H9 (cell line): ENCODE results near the gene SLC35E3. TPM values are rescaled to one million over a fixed set of nuclear protein-coding genes. Genes with fewer than 3 reads are reported as not detected.

Experiments
- DNase-seq: peaks from one replicate; pipeline ENCODE4 v3.0.0-alpha.2; 2017
- H2AFZ ChIP-seq: one replicate; pipeline ENCODE4 v1.6.1; 2013; ENCODE audit warnings: mild to moderate bottlenecking, low read length, control low read depth, moderate library complexity
- H2AK5ac ChIP-seq: 2 replicates; pipeline ENCODE4 v1.6.1; 2013; ENCODE audit warnings: low read length, control low read depth, mixed read lengths; ENCODE audit not compliant: insufficient read length
- H2BK120ac ChIP-seq: one replicate; pipeline ENCODE4 v1.6.1; 2013; ENCODE audit warnings: low read depth, mild to moderate bottlenecking, low read length, control low read depth, inconsistent platforms; ENCODE audit not compliant: poor library complexity, severe bottlenecking
- H2BK12ac ChIP-seq: 2 replicates; pipeline ENCODE4 v1.6.1; 2013; ENCODE audit warnings: low read length, control low read depth, mixed read lengths, low read depth; ENCODE audit not compliant: insufficient read length
- H2BK15ac ChIP-seq: 2 replicates; pipeline ENCODE4 v1.6.1; 2013; ENCODE audit warnings: low read depth, low read length, control low read depth
- H2BK20ac ChIP-seq: one replicate; pipeline ENCODE4 v1.6.1; 2013; ENCODE audit warnings: low read depth, mild to moderate bottlenecking, low read length, control low read depth, inconsistent platforms; ENCODE audit not compliant: poor library complexity, severe bottlenecking
- H2BK5ac ChIP-seq: 2 replicates; pipeline ENCODE4 v1.6.1; 2013; ENCODE audit warnings: low read length, control low read depth, mixed read lengths; ENCODE audit not compliant: insufficient read length
- H3K14ac ChIP-seq: 2 replicates; pipeline ENCODE4 v1.6.1; 2013; ENCODE audit warnings: low read length, control low read depth; ENCODE audit not compliant: insufficient read depth
- H3K18ac ChIP-seq: 2 replicates; pipeline ENCODE4 v1.6.1; 2013; ENCODE audit warnings: low read depth, mild to moderate bottlenecking, mixed read lengths, low read length, control low read depth; ENCODE audit not compliant: insufficient read length
- H3K23ac ChIP-seq: 2 replicates; pipeline ENCODE4 v1.6.1; 2013; ENCODE audit warnings: low read length, control low read depth, mixed read lengths, low read depth; ENCODE audit not compliant: insufficient read length
- H3K23me2 ChIP-seq: 2 replicates; pipeline ENCODE4 v1.6.1; 2013; ENCODE audit warnings: low read depth, mild to moderate bottlenecking, mixed read lengths, low read length, control low read depth; ENCODE audit not compliant: insufficient read length, poor library complexity, severe bottlenecking
- H3K27ac ChIP-seq: 2 replicates; pipeline ENCODE4 v1.5.1; 2013; ENCODE audit warnings: low read length, control low read depth, mixed read lengths, low read depth; ENCODE audit not compliant: insufficient read length
- H3K27me3 ChIP-seq: 2 replicates; pipeline ENCODE4 v1.6.1; 2013; ENCODE audit warnings: low read length, control low read depth, inconsistent platforms; ENCODE audit not compliant: insufficient read depth
- H3K4ac ChIP-seq: 2 replicates; pipeline ENCODE4 v1.6.1; 2013; ENCODE audit warnings: low read depth, mild to moderate bottlenecking, control low read depth, inconsistent platforms, low read length, moderate library complexity
- H3K4me1 ChIP-seq: 2 replicates; pipeline ENCODE4 v1.6.1; 2013; ENCODE audit warnings: low read length, control low read depth, inconsistent platforms; ENCODE audit not compliant: insufficient read depth
- H3K4me2 ChIP-seq: 2 replicates; pipeline ENCODE4 v1.6.1; 2013; ENCODE audit warnings: low read length, control low read depth, mixed read lengths; ENCODE audit not compliant: insufficient read length, insufficient read depth
- H3K56ac ChIP-seq: 2 replicates; pipeline ENCODE4 v1.6.1; 2013; ENCODE audit warnings: low read depth, mild to moderate bottlenecking, mixed read lengths, low read length, control low read depth; ENCODE audit not compliant: insufficient read length
- H3K79me1 ChIP-seq: 2 replicates; pipeline ENCODE4 v1.6.1; 2013; ENCODE audit warnings: low read depth, mild to moderate bottlenecking, moderate library complexity, low read length, control low read depth, inconsistent platforms; ENCODE audit not compliant: insufficient read depth, poor library complexity, severe bottlenecking
- H3K79me2 ChIP-seq: 2 replicates; pipeline ENCODE4 v1.6.1; 2013; ENCODE audit warnings: low read length, control low read depth, inconsistent platforms; ENCODE audit not compliant: insufficient read depth
- H3K9ac ChIP-seq: 2 replicates; pipeline ENCODE4 v1.6.1; 2013; ENCODE audit warnings: low read length, control low read depth, mixed read lengths; ENCODE audit not compliant: insufficient read length; ENCODE audit errors: extremely low read depth
- H3K9me3 ChIP-seq: one replicate; pipeline ENCODE4 v1.6.1; 2013; ENCODE audit warnings: low read depth, low read length, inconsistent platforms; ENCODE audit not compliant: control insufficient read depth
- H3T11ph ChIP-seq: one replicate; pipeline ENCODE4 v1.6.1; 2013; ENCODE audit warnings: mild to moderate bottlenecking, low read length, control low read depth, inconsistent platforms
- H4K20me1 ChIP-seq: one replicate; pipeline ENCODE4 v1.6.1; 2013; ENCODE audit not compliant: control insufficient read depth, insufficient read length, insufficient read depth
- H4K5ac ChIP-seq: 2 replicates; pipeline ENCODE4 v1.6.1; 2013; ENCODE audit warnings: low read depth, mild to moderate bottlenecking, mixed read lengths, low read length, control low read depth; ENCODE audit not compliant: insufficient read length
- H4K8ac ChIP-seq: replicated peaks from 2 replicates; pipeline ENCODE4 v1.6.1; 2013; ENCODE audit warnings: low read length, control low read depth, mixed read lengths, low read depth; ENCODE audit not compliant: insufficient read length
- H4K91ac ChIP-seq: 2 replicates; pipeline ENCODE4 v1.6.1; 2013; ENCODE audit warnings: low read depth, mild to moderate bottlenecking, moderate library complexity, mixed read lengths, low read length, control low read depth; ENCODE audit not compliant: insufficient read length
- H3K27ac Mint-ChIP-seq, 3 experiments: 2 replicates in 2 of 3; 3 replicates in 1 of 3; pipeline ENCODE4 v1.8.0; 2020 to 2021; ENCODE audit warnings: mixed read lengths in 3 of 3, mild to moderate bottlenecking in 1 of 3, moderate library complexity in 1 of 3
- H3K27me3 Mint-ChIP-seq: 2 replicates; pipeline ENCODE4 v1.8.0; 2021; ENCODE audit warnings: low read depth, mild to moderate bottlenecking, moderate library complexity, mixed read lengths
- H3K36me3 Mint-ChIP-seq, 3 experiments: 2 replicates in 2 of 3; 3 replicates in 1 of 3; pipeline ENCODE4 v1.8.0; 2020 to 2021; ENCODE audit warnings: low read depth in 3 of 3, mixed read lengths in 3 of 3; ENCODE audit not compliant: insufficient read depth in 1 of 3
- H3K4me1 Mint-ChIP-seq, 2 experiments: 2 replicates each; pipeline ENCODE4 v1.8.0; 2020; ENCODE audit warnings: mixed read lengths in 2 of 2
- H3K4me3 Mint-ChIP-seq, 2 experiments: 2 replicates in 1 of 2; 3 replicates in 1 of 2; pipeline ENCODE4 v1.8.0; 2020 to 2021; ENCODE audit warnings: mild to moderate bottlenecking in 2 of 2, mixed read lengths in 2 of 2, moderate library complexity in 1 of 2
- H3K9me3 Mint-ChIP-seq, 2 experiments: 2 replicates in 1 of 2; 3 replicates in 1 of 2; pipeline ENCODE4 v1.8.0; 2020; ENCODE audit warnings: mild to moderate bottlenecking in 2 of 2, mixed read lengths in 2 of 2, moderate library complexity in 1 of 2
- CTCF ChIP-seq: fragments of 200-600 bp; sonication (generic); conservative IDR thresholded peaks from 3 replicates; pipeline ENCODE4 v1.8.0; 2021; ENCODE audit warnings: antibody characterized with exemption, mild to moderate bottlenecking
- total RNA-seq: library from RNA; stranded (reverse); gene quantifications from 2 replicates; pipeline ENCODE4 v1.2.1, GENCODE V29; 2021

Gene SLC35E3
- total RNA-seq, 1 experiment from 2014 or later, result 17.9 TPM

- Mint-ChIP-seq H3K36me3 (no peaks in the 10 kb centered on the region; a peak in 1 of 7 replicates), H3K4me1 (peaks cover 0 to 4% of the 10 kb centered on the region in 2 experiments; a peak in 2 of 4 replicates), H3K9me3 (no peaks in the 10 kb centered on the region; a peak in 1 of 5 replicates), H3K4me3 (no peak overlapping the region), H3K27ac (no peak overlapping the region), H3K27me3 (no peaks in the 10 kb centered on the region)
- Histone ChIP-seq H2AK5ac (no peak overlapping the region), H3K14ac (no peak overlapping the region), H2BK12ac (no peak overlapping the region), H3K27me3 (no peaks in the 10 kb centered on the region), H3T11ph (no peak overlapping the region), H3K18ac (no peak overlapping the region), H2BK20ac (no peak overlapping the region), H3K4me1 (no peaks in the 10 kb centered on the region), H3K9ac (no peak overlapping the region), H2BK15ac (no peak overlapping the region), H3K79me2 (no peaks in the 10 kb centered on the region), H4K5ac (no peak overlapping the region), H3K27ac (no peak overlapping the region), H3K4me2 (no peak overlapping the region), H3K9me3 (no peaks in the 10 kb centered on the region), H2AFZ (no peak overlapping the region), H3K23ac (no peak overlapping the region), H2BK5ac (no peak overlapping the region), H3K4ac (no peak overlapping the region), H4K91ac (no peak overlapping the region), H4K20me1 (no peaks in the 10 kb centered on the region), H4K8ac (no peak overlapping the region), H3K23me2 (no peaks in the 10 kb centered on the region), H3K56ac (no peak overlapping the region), H3K79me1 (no peaks in the 10 kb centered on the region), H2BK120ac (no peak overlapping the region)
- no peak for DNase-seq
- TF ChIP-seq CTCF, result no peak
These were observed 33.3 kb downstream of the SLC35E3 start for GRCh38 chr12:68779280-68779679.
